A549 (cell line): ENCODE measurements around the gene VPS37B. TPM values are rescaled to one million over a fixed set of nuclear protein-coding genes. Genes with fewer than 3 reads are reported as not detected.
"Not testable (repeated sequence)": the region's sequence is repeated elsewhere in the genome, so short reads cannot be mapped to it uniquely, and the experiment has no call there.

Source experiments
- ATAC-seq, 2 experiments: fragments of 200-7000 bp in 1 of 2; fragments of >200 bp in 1 of 2; cut with Nextera tagmentation in 1 of 2; cut with Tn5 transposase in 1 of 2; 3 replicates each; pipeline versions ENCODE4 v1.8.0 to v1.9.1; 2018 to 2020; ENCODE audit warnings: mild to moderate bottlenecking in 1 of 2, moderate library complexity in 1 of 2
- CTCF ChIA-PET: fragments of 300-600 bp; sonication (Branson Sonifier 250); formaldehyde crosslinking; extraction: SDS; loops from one replicate; lab custom pipeline; 2021; ENCODE audit warnings: antibody characterized with exemption, inconsistent platforms; lab: Yijun Ruan, JAX
- POLR2A ChIA-PET: fragments of 350-600 bp; formaldehyde crosslinking; extraction: SDS; loops from one replicate; lab custom pipeline; 2021; ENCODE audit warnings: antibody characterized with exemption, inconsistent platforms; lab: Yijun Ruan, JAX
- DNase-seq, 2 experiments: peaks; one replicate each; pipeline versions ENCODE4 v3.0.0 to v3.0.0-alpha.2; 2011 to 2016; ENCODE audit warnings: low read depth in 1 of 2, low spot score in 1 of 2
- FAIRE-seq: peaks from 2 replicates; lab custom pipeline; 2011; peaks lifted over from hg19 to GRCh38; lab: Jason Lieb, UNC
- H3K27ac ChIP-seq, 2 experiments: fragments of >200 bp; sonication (Bioruptor Twin); formaldehyde crosslinking; 3 replicates each; pipeline ENCODE4 v1.5.1; 2016 to 2017
- H3K4me1 ChIP-seq: fragments of >200 bp; sonication (Bioruptor Twin); formaldehyde crosslinking; 3 replicates; pipeline ENCODE4 v1.6.1; 2016
- H3K4me2 ChIP-seq: fragments of >200 bp; sonication (Bioruptor Twin); formaldehyde crosslinking; 3 replicates; pipeline ENCODE4 v1.6.1; 2016
- H3K4me3 ChIP-seq: fragments of >200 bp; sonication (Bioruptor Twin); formaldehyde crosslinking; 3 replicates; pipeline ENCODE4 v1.5.1; 2016
- H3K9me3 ChIP-seq: fragments of >200 bp; sonication (Bioruptor Twin); formaldehyde crosslinking; 3 replicates; pipeline ENCODE4 v1.6.1; 2016
- BCL3 ChIP-seq: fragments of >200 bp; sonication (Bioruptor Twin); formaldehyde crosslinking; IDR thresholded peaks from 3 replicates; pipeline ENCODE4 v1.6.1; 2016
- BHLHE40 ChIP-seq: IDR thresholded peaks from 2 replicates; pipeline ENCODE4 v1.6.1; 2012; ENCODE audit warnings: low read depth, low read length, inconsistent platforms
- CEBPB ChIP-seq, 2 experiments: fragments of >200 bp in 1 of 2; sonication (Bioruptor Twin) in 1 of 2; formaldehyde crosslinking in 1 of 2; IDR thresholded peaks; 2 replicates each; pipeline ENCODE4 v1.6.1; 2012 to 2016
- FOSL2 ChIP-seq, 2 experiments: fragments of 450-650 bp in 1 of 2; fragments of >200 bp in 1 of 2; sonication (Bioruptor Twin) in 1 of 2; formaldehyde crosslinking; IDR thresholded peaks; 2 replicates each; pipeline versions ENCODE4 v1.5.0 to v1.6.1; 2016 to 2020; ENCODE audit warnings: mild to moderate bottlenecking in 1 of 2, moderate library complexity in 1 of 2
- GATA3 ChIP-seq: IDR thresholded peaks from 2 replicates; pipeline ENCODE4 v1.6.1; 2012; ENCODE audit warnings: borderline replicate concordance
- HOXB13 ChIP-seq: fragments of 250-450 bp; sonication (Bioruptor Pico); IDR thresholded peaks from 2 replicates; pipeline ENCODE4 v1.5.0; 2020; ENCODE audit warnings: low read depth, mild to moderate bottlenecking, moderate library complexity
- JUN ChIP-seq, 2 experiments: fragments of >200 bp; sonication (Bioruptor Twin); formaldehyde crosslinking; IDR thresholded peaks; 2 replicates in 1 of 2; 3 replicates in 1 of 2; pipeline ENCODE4 v1.6.1; 2016 to 2017
- POLR2A ChIP-seq: IDR thresholded peaks from 2 replicates; pipeline ENCODE4 v1.6.1; 2012; ENCODE audit warnings: mild to moderate bottlenecking, low read length
- POLR2AphosphoS2 ChIP-seq: conservative IDR thresholded peaks from 2 replicates; pipeline ENCODE4 v1.6.1; 2012; ENCODE audit warnings: low read length, improper control_type of control experiment, inconsistent platforms
- RFX5 ChIP-seq: fragments of 450-650 bp; IDR thresholded peaks from 2 replicates; pipeline ENCODE4 v1.7.1; 2014; ENCODE audit warnings: antibody characterized with exemption, mild to moderate bottlenecking, moderate library complexity
- SMC3 ChIP-seq: fragments of >200 bp; sonication (Bioruptor Twin); formaldehyde crosslinking; IDR thresholded peaks from 3 replicates; pipeline ENCODE4 v1.6.1; 2018; ENCODE audit warnings: inconsistent platforms
- SREBF2 ChIP-seq: fragments of 450-650 bp; IDR thresholded peaks from 2 replicates; pipeline ENCODE4 v1.6.1; 2014; ENCODE audit warnings: mild to moderate bottlenecking, moderate library complexity
- WGBS: methylation state at CpG from one replicate; pipeline ENCODE4 v1.1.6; 2017; ENCODE audit errors: missing lambda C conversion rate; 5-methylcytosine and 5-hydroxymethylcytosine counted together
- polyA plus RNA-seq, 4 experiments: library from polyadenylated mRNA; depleted of rRNA in 3 of 4; stranded (reverse); fragments of >200 nt; fragmentation: RNase III in 1 of 4; extraction: RNeasy Plus Mini Kit Qiagen cat#74134 plus additional on column Dnase treatment in 1 of 4; gene quantifications; 2 replicates in 3 of 4; 3 replicates in 1 of 4; pipeline ENCODE4 v1.2.3, GENCODE V29; 2011 to 2017
- TF ChIP-seq, protein P1 (sequence below): fragments of 250-450 bp; sonication (Bioruptor Pico); IDR thresholded peaks from 2 replicates; pipeline ENCODE4 v1.5.0; 2020; ENCODE audit warnings: low read depth, mild to moderate bottlenecking, moderate library complexity
- TF ChIP-seq, protein P2 (sequence below): fragments of 150-350 bp; IDR thresholded peaks from 2 replicates; pipeline ENCODE4 v1.6.1; 2014; ENCODE audit warnings: low read depth, mild to moderate bottlenecking, low read length
- TF ChIP-seq, protein P3 (sequence below): fragments of 250-450 bp; sonication (Bioruptor Pico); IDR thresholded peaks from 2 replicates; pipeline ENCODE4 v1.5.0; 2021; ENCODE audit warnings: mild to moderate bottlenecking, moderate library complexity, borderline replicate concordance
- TF ChIP-seq, protein P4 (sequence below): fragments of 200-600 bp; sonication (generic); IDR thresholded peaks from 2 replicates; pipeline ENCODE4 v1.6.1; 2016; ENCODE audit warnings: antibody characterized with exemption, mild to moderate bottlenecking, moderate library complexity

The VPS37B gene
- polyA plus RNA-seq, 2 of the 4 experiments (the other 2 are of a cell fraction), result 17.0 to 18.6 TPM

DNA sequence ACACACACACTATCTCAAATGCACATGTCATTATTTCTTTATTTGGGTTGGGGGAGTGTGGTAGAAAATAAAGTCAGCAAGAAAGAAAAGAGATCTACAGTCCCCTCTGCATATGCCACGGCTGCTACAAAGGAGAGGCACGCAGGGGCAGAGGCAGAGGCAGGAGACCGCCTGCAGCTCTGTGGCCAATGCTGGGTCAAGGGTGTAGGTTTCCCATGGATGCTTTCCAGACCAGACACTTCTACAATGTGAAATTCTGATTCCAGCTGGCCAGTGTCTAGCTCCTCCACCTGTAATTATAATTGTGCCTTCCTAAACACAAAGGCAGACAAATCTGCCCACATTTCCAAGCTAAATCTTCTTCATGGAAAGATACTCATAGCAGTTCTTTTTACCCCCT is 19.2 kb downstream of the VPS37B start:
- Histone ChIP-seq H3K4me3 (no peak overlapping the region), H3K27ac (no peak overlapping the region), H3K4me2 (no peak overlapping the region), H3K4me1 (peaks cover 8% of the 10 kb centered on the region; the same call in 1 of the 3 replicates), H3K9me3 (no peaks in the 10 kb centered on the region)
- POLR2A ChIA-PET, result no interaction called here
- WGBS, result 94% methylated on average over 3 of the region's 3 CpGs
- TF ChIP-seq FOSL2 (IDR thresholded peaks at IDR 0.05) (no peak), FOSL2 (CRISPR knock-in tag; IDR thresholded peaks at IDR 0.05) (no peak), BCL3 (no peak), SREBF2 (no peak), RFX5 (no peak), POLR2AphosphoS2 (no peak), CEBPB (IDR thresholded peaks at IDR 0.05) (no peak), JUN (IDR thresholded peaks at IDR 0.05) (no peak)
- TF ChIP-seq, protein P1, sequence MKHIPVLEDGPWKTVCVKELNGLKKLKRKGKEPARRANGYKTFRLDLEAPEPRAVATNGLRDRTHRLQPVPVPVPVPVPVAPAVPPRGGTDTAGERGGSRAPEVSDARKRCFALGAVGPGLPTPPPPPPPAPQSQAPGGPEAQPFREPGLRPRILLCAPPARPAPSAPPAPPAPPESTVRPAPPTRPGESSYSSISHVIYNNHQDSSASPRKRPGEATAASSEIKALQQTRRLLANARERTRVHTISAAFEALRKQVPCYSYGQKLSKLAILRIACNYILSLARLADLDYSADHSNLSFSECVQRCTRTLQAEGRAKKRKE (CRISPR knock-in tag), result no peak
- TF ChIP-seq, protein P2, sequence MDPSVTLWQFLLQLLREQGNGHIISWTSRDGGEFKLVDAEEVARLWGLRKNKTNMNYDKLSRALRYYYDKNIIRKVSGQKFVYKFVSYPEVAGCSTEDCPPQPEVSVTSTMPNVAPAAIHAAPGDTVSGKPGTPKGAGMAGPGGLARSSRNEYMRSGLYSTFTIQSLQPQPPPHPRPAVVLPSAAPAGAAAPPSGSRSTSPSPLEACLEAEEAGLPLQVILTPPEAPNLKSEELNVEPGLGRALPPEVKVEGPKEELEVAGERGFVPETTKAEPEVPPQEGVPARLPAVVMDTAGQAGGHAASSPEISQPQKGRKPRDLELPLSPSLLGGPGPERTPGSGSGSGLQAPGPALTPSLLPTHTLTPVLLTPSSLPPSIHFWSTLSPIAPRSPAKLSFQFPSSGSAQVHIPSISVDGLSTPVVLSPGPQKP, result no peak
- no peak for DNase-seq
- CTCF ChIA-PET, result interaction anchor here (0.7 to 9.0 kb wide), 6 partner anchors 10 to 81 kb away, joined by 3 to 111 read pairs (median 6); no protein-coding TSS in a partner anchor
- ATAC-seq, result no peak
- no peak for FAIRE-seq

GRCh38 chr12:122876281-122876680 is 19.6 kb downstream of the VPS37B start:
- H3K27ac ChIP-seq, H3K4me3 ChIP-seq, FAIRE-seq, H3K4me2 ChIP-seq, DNase-seq, ATAC-seq, POLR2A ChIA-PET, H3K9me3 ChIP-seq: not testable (repeated sequence)
- H3K4me1 ChIP-seq, result peaks cover 10% of the 10 kb centered on the region; the same call in 1 of the 3 replicates
- WGBS, result 93% methylated on average over 5 of the region's 5 CpGs
- CTCF ChIA-PET, result interaction anchor here (0.7 to 9.0 kb wide), 4 partner anchors 9 to 81 kb away, joined by 3 to 111 read pairs (median 4); no protein-coding TSS in a partner anchor

- Histone ChIP-seq H3K4me3 (no peak overlapping the region), H3K9me3 (no peaks in the 10 kb centered on the region), H3K4me1 (peaks cover 10% of the 10 kb centered on the region; the same call in 1 of the 3 replicates), H3K4me2 (no peak overlapping the region), H3K27ac (no peak overlapping the region)
- ChIA-PET POLR2A (no interaction called here), CTCF (interaction anchor here (0.7 to 9.0 kb wide), 4 partner anchors 9 to 71 kb away, joined by 3 to 111 read pairs (median 4); no protein-coding TSS in a partner anchor)
- DNase-seq (no peak), FAIRE-seq (no peak), ATAC-seq (no peak)
- 95% methylated on average over 7 of the region's 7 CpGs for WGBS
- TF ChIP-seq GATA3 (no peak), SREBF2 (no peak), BHLHE40 (no peak), HOXB13 (CRISPR knock-in tag) (no peak), POLR2A (no peak), SMC3 (no peak)
- TF ChIP-seq, protein P3, sequence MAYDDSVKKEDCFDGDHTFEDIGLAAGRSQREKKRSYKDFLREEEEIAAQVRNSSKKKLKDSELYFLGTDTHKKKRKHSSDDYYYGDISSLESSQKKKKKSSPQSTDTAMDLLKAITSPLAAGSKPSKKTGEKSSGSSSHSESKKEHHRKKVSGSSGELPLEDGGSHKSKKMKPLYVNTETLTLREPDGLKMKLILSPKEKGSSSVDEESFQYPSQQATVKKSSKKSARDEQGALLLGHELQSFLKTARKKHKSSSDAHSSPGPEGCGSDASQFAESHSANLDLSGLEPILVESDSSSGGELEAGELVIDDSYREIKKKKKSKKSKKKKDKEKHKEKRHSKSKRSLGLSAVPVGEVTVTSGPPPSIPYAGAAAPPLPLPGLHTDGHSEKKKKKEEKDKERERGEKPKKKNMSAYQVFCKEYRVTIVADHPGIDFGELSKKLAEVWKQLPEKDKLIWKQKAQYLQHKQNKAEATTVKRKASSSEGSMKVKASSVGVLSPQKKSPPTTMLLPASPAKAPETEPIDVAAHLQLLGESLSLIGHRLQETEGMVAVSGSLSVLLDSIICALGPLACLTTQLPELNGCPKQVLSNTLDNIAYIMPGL, result no peak
- TF ChIP-seq, protein P1 (CRISPR knock-in tag), result no peak
- TF ChIP-seq, protein P4, sequence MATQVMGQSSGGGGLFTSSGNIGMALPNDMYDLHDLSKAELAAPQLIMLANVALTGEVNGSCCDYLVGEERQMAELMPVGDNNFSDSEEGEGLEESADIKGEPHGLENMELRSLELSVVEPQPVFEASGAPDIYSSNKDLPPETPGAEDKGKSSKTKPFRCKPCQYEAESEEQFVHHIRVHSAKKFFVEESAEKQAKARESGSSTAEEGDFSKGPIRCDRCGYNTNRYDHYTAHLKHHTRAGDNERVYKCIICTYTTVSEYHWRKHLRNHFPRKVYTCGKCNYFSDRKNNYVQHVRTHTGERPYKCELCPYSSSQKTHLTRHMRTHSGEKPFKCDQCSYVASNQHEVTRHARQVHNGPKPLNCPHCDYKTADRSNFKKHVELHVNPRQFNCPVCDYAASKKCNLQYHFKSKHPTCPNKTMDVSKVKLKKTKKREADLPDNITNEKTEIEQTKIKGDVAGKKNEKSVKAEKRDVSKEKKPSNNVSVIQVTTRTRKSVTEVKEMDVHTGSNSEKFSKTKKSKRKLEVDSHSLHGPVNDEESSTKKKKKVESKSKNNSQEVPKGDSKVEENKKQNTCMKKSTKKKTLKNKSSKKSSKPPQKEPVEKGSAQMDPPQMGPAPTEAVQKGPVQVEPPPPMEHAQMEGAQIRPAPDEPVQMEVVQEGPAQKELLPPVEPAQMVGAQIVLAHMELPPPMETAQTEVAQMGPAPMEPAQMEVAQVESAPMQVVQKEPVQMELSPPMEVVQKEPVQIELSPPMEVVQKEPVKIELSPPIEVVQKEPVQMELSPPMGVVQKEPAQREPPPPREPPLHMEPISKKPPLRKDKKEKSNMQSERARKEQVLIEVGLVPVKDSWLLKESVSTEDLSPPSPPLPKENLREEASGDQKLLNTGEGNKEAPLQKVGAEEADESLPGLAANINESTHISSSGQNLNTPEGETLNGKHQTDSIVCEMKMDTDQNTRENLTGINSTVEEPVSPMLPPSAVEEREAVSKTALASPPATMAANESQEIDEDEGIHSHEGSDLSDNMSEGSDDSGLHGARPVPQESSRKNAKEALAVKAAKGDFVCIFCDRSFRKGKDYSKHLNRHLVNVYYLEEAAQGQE, result no peak
Observed at GRCh38 chr12:122875590-122876220, 20.2 kb downstream of the VPS37B start.
